Suprapubic skin (tissue), 4 donors: ENCODE results near the gene RBM19. TPM values are rescaled to one million over a fixed set of nuclear protein-coding genes. Genes with fewer than 3 reads are reported as not detected.
"Not testable (repeated sequence)": the region's sequence is repeated elsewhere in the genome, so short reads cannot be mapped to it uniquely, and the experiment has no call there.

Source experiments
- DNase-seq, 2 donors: peaks; one replicate each; pipeline ENCODE4 v3.0.0-alpha.2; 2019; ENCODE audit warnings: low spot score in 2 of 2
- H3K27ac ChIP-seq: fragments of 200-600 bp; sonication (generic); one replicate; pipeline ENCODE4 v1.5.1; 2019
- H3K27me3 ChIP-seq: fragments of 200-600 bp; sonication (generic); one replicate; pipeline ENCODE4 v1.5.1; 2019
- H3K36me3 ChIP-seq: fragments of 200-600 bp; sonication (generic); one replicate; pipeline ENCODE4 v1.5.1; 2019
- H3K4me1 ChIP-seq: fragments of 200-600 bp; sonication (generic); one replicate; pipeline ENCODE4 v1.5.1; 2019
- H3K4me3 ChIP-seq: fragments of 200-600 bp; sonication (generic); one replicate; pipeline ENCODE4 v1.5.1; 2019; ENCODE audit warnings: mild to moderate bottlenecking
- H3K9me3 ChIP-seq: fragments of 200-600 bp; sonication (generic); one replicate; pipeline ENCODE4 v1.5.1; 2019
- CTCF ChIP-seq, 2 donors: fragments of 200-600 bp in 1 of 2; fragments of 450-650 bp in 1 of 2; sonication (generic) in 1 of 2; IDR thresholded peaks; one replicate each; pipeline ENCODE4 v1.5.1; 2016 to 2019; ENCODE audit warnings: antibody characterized with exemption in 2 of 2, mild to moderate bottlenecking in 1 of 2, moderate library complexity in 1 of 2
- EP300 ChIP-seq: sonication (generic); formaldehyde crosslinking; IDR thresholded peaks from one replicate; pipeline ENCODE4 v1.6.1; 2017; ENCODE audit warnings: antibody characterized with exemption
- POLR2A ChIP-seq, 2 donors: fragments of 450-650 bp; IDR thresholded peaks; one replicate each; pipeline ENCODE4 v1.6.1; 2017; ENCODE audit warnings: antibody characterized with exemption in 2 of 2, mild to moderate bottlenecking in 2 of 2, moderate library complexity in 2 of 2
- POLR2AphosphoS5 ChIP-seq, 3 donors: sonication (generic); formaldehyde crosslinking; IDR thresholded peaks; one replicate each; pipeline ENCODE4 v1.6.1; 2017; ENCODE audit warnings: antibody characterized with exemption in 3 of 3
- WGBS: methylation state at CpG from one replicate; pipeline ENCODE4 v1.1.5; 2018; 5-methylcytosine and 5-hydroxymethylcytosine counted together
- total RNA-seq, 4 donors: library from RNA; depleted of rRNA; stranded (reverse); fragments of >200 nt; gene quantifications; one replicate each; pipeline ENCODE4 v1.1.0, GENCODE V29; 2016

Gene RBM19
- total RNA-seq, 4 donors from 2014 or later = 26.8 to 51.4 (median 28.2) TPM

GRCh38 chr12:113812411-113813228 is 153.5 kb downstream of the RBM19 start:
- H3K27me3 ChIP-seq = no peaks in the 10 kb centered on the region
- H3K4me1 ChIP-seq = no peaks in the 10 kb centered on the region
- 82% methylated on average over 16 of the region's 16 CpGs for WGBS
- no peaks in the 10 kb centered on the region for H3K9me3 ChIP-seq
- TF ChIP-seq POLR2A (IDR thresholded peaks at IDR 0.05) (no peak), EP300 (no peak), CTCF (IDR thresholded peaks at IDR 0.05) (no peak), POLR2AphosphoS5 (IDR thresholded peaks at IDR 0.05) (no peak)
- peaks cover 10% of the 10 kb centered on the region for H3K36me3 ChIP-seq
- DNase-seq = no peak
- H3K4me3 ChIP-seq = no peak overlapping the region
- no peak overlapping the region for H3K27ac ChIP-seq

GRCh38 chr12:113809462-113810220 is 156.5 kb downstream of the RBM19 start:
- WGBS = 86% methylated on average over 14 of the region's 17 CpGs
- not testable (repeated sequence) for DNase-seq, H3K27me3 ChIP-seq, H3K36me3 ChIP-seq, H3K27ac ChIP-seq, H3K4me1 ChIP-seq, H3K9me3 ChIP-seq, H3K4me3 ChIP-seq

- Histone ChIP-seq H3K36me3 (no peaks in the 10 kb centered on the region), H3K4me1 (no peaks in the 10 kb centered on the region), H3K27ac (no peak overlapping the region), H3K9me3 (no peaks in the 10 kb centered on the region), H3K4me3 (no peak overlapping the region), H3K27me3 (no peaks in the 10 kb centered on the region)
- no peak for DNase-seq
- 87% methylated on average over 19 of the region's 19 CpGs for WGBS
- TF ChIP-seq CTCF (IDR thresholded peaks at IDR 0.05) (no peak), POLR2A (IDR thresholded peaks at IDR 0.05) (no peak), EP300 (no peak), POLR2AphosphoS5 (IDR thresholded peaks at IDR 0.05) (no peak)
Measured at GRCh38 chr12:113808095-113808951, 157.8 kb downstream of the RBM19 start.

- Histone ChIP-seq H3K4me1 (no peaks in the 10 kb centered on the region), H3K36me3 (no peaks in the 10 kb centered on the region), H3K27ac (no peak overlapping the region), H3K27me3 (no peaks in the 10 kb centered on the region), H3K9me3 (no peaks in the 10 kb centered on the region), H3K4me3 (no peak overlapping the region)
- no peak for TF ChIP-seq POLR2A (IDR thresholded peaks at IDR 0.05)
- no peak for TF ChIP-seq CTCF (IDR thresholded peaks at IDR 0.05)
- TF ChIP-seq POLR2AphosphoS5 (IDR thresholded peaks at IDR 0.05) = no peak
- no peak for TF ChIP-seq EP300
- no peak for DNase-seq
- WGBS = 100% methylated on average over 2 of the region's 5 CpGs
Measured at GRCh38 chr12:113805673-113806072, 160.5 kb downstream of the RBM19 start.

- H3K36me3 ChIP-seq = no peaks in the 10 kb centered on the region
- H3K9me3 ChIP-seq = no peaks in the 10 kb centered on the region
- no peak overlapping the region for H3K4me3 ChIP-seq
- DNase-seq = no peak
- no peaks in the 10 kb centered on the region for H3K27me3 ChIP-seq
- TF ChIP-seq EP300 (no peak), POLR2AphosphoS5 (IDR thresholded peaks at IDR 0.05) (no peak), POLR2A (IDR thresholded peaks at IDR 0.05) (no peak), CTCF (IDR thresholded peaks at IDR 0.05) (no peak)
- no peak overlapping the region for H3K27ac ChIP-seq
- H3K4me1 ChIP-seq = no peaks in the 10 kb centered on the region
- WGBS = 65% methylated on average over 16 of the region's 16 CpGs
Measured at GRCh38 chr12:113804961-113805600, 161.0 kb downstream of the RBM19 start.
